NT2/D1 (cell line): Measurements from ENCODE around the gene ALAD.

ENCODE experiments used
- DNase-seq: peaks from one replicate; pipeline ENCODE4 v3.0.0-alpha.2; 2011; ENCODE audit warnings: low read depth, low spot score
- H3K27me3 ChIP-seq: 2 replicates; pipeline ENCODE4 v1.6.0; 2011; ENCODE audit warnings: mild to moderate bottlenecking; ENCODE audit not compliant: insufficient read length, insufficient read depth
- H3K36me3 ChIP-seq: 2 replicates; pipeline ENCODE4 v1.6.1; 2011; ENCODE audit warnings: mild to moderate bottlenecking, low read length, mixed read lengths; ENCODE audit not compliant: insufficient read depth, insufficient read length
- H3K4me1 ChIP-seq: 2 replicates; pipeline ENCODE4 v1.5.1; 2011; ENCODE audit not compliant: insufficient read depth, insufficient read length
- H3K4me3 ChIP-seq: 2 replicates; pipeline ENCODE4 v1.5.1; 2011; ENCODE audit warnings: low read depth; ENCODE audit not compliant: insufficient read length
- H3K9ac ChIP-seq: 2 replicates; pipeline ENCODE4 v1.6.0; 2011; ENCODE audit warnings: low read depth; ENCODE audit not compliant: insufficient read length
- H3K9me3 ChIP-seq: 2 replicates; pipeline ENCODE4 v1.5.1; 2011; ENCODE audit warnings: mild to moderate bottlenecking, low read length; ENCODE audit not compliant: insufficient read depth
- SUZ12 ChIP-seq: IDR thresholded peaks from 2 replicates; pipeline ENCODE4 v1.6.1; 2011; ENCODE audit not compliant: insufficient read length, insufficient read depth; ENCODE audit errors: extremely low read depth
- YY1 ChIP-seq: IDR thresholded peaks from 2 replicates; pipeline ENCODE4 v1.6.1; 2011; ENCODE audit not compliant: insufficient read length, insufficient read depth
- ZNF274 ChIP-seq: IDR thresholded peaks from 2 replicates; pipeline ENCODE4 v1.6.1; 2011; ENCODE audit warnings: mild to moderate bottlenecking, low read depth, low read length

ALAD gene

DNA sequence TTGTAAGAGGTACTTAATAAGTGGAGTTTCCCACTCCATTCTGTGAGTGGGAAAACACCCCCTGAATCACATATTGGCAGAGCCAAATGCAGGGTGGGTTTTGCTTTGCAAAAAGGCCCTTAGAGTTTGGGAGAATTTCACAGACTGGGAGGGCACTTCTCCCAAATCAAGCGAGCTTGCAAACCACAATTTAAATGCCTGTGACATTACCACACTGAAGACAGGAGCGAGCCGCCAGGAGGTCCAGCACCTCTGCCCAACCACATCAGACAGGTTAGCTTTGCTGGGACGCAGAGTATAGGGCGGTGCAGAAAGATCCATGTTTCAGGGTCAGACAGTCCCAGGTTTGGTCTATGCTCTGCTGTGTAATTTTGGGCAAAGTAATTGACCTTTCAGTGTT is 2.3 kb downstream of the ALAD start:
- Histone ChIP-seq H3K4me1 (peaks cover 30% of the 10 kb centered on the region), H3K9me3 (no peaks in the 10 kb centered on the region), H3K9ac (peak overlapping the region; percentile 36), H3K27me3 (no peaks in the 10 kb centered on the region), H3K36me3 (peaks cover 15% of the 10 kb centered on the region), H3K4me3 (no peak overlapping the region)
- no peak for DNase-seq
- no peak for TF ChIP-seq YY1
- no peak for TF ChIP-seq SUZ12
- no peak for TF ChIP-seq ZNF274

DNA sequence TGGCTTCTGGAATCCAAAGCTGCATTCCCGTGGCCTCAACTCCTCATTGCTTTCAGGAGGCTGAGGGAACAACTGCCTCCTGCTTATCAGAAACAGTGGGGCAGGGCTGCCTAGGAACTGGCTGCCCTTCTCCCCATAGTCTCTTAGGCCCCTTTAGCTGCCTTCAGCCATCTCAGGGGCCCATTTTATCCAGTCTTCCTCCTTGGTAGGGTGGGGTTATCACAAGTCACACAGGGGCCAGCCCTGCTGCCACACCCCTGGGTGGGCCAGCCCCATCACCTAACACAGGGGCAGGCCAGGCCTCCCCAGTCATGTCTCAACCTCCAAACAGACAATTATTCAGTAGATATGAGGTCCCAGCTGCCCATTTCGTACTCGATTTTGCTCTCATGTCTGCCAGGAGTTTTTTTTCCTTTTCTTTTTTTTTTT is 3.9 kb downstream of the ALAD start:
- DNase-seq: no peak
- TF ChIP-seq ZNF274 (no peak), SUZ12 (no peak), YY1 (no peak)
- H3K4me3 ChIP-seq: no peak overlapping the region
- peak overlapping the region; percentile 26 for H3K9ac ChIP-seq
- no peaks in the 10 kb centered on the region for H3K27me3 ChIP-seq
- H3K9me3 ChIP-seq: no peaks in the 10 kb centered on the region
- peaks cover 28% of the 10 kb centered on the region for H3K36me3 ChIP-seq
- H3K4me1 ChIP-seq: peaks cover 30% of the 10 kb centered on the region

DNA sequence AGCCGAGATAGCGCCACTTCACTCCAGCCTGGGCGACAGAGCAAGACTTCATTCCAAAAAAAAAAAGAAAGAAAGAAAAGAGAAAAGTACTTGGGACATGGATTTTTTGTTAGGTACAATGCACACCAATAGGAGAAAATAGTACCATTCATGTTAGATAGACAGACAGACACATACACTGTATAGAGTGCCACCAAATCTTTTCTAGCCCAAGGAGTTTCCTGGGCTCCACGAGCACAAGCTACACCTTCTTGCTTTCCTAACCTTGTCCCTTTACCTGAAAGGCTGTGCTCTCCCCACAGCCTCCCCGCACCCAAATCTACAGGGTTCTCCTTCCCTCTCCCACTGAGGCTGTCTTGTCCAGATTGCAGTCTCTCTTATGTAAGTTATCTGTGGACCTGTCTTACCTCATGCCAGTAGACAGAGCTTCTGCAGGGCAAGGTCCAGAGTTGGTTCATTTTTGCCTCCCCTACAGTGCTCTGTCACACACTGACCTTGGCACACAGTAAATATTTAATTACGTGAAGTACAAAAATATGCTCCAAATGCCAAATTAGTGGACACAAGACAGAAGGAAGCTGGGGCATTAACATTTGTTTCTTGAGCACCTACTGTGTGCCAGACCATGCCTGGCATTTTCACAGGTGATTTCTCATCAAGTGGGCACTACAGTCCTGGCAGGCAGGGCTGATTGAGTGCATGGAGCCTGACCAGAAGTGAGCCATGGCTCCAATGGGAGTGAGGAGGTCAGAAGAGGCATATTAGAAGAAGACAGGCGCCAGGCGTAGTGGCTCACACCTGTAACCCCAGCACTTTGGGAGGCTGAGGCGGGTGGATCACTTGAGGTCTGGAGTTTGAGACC is 5.9 kb downstream of the ALAD start:
- peaks cover 48% of the 10 kb centered on the region for H3K36me3 ChIP-seq
- H3K9ac ChIP-seq: no peak overlapping the region
- H3K4me3 ChIP-seq: no peak overlapping the region
- no peaks in the 10 kb centered on the region for H3K27me3 ChIP-seq
- TF ChIP-seq YY1 (no peak), SUZ12 (no peak), ZNF274 (no peak)
- H3K4me1 ChIP-seq: peaks cover 27% of the 10 kb centered on the region
- H3K9me3 ChIP-seq: no peaks in the 10 kb centered on the region
- DNase-seq: no peak

DNA sequence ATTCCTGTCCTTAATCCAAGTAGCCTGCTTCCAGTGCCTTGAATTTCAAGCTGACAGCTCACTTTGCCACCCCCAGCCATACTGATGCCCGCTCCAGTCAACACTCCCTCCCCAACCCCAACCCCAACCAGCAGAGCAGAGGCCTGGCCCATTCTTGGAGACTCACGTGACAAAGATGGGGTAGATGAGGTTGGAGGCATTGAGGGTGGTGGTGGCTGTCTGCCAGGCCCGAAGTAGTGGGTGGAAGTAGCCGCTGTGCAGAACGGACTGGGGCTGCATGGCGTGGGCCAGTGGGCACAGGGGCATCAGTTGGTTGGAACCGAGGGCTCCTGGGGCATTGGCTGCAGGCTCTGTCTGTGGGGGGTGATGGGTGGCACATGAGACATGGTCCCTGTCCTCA is 7.8 kb downstream of the ALAD start:
- H3K9me3 ChIP-seq: no peaks in the 10 kb centered on the region
- H3K9ac ChIP-seq: no peak overlapping the region
- no peaks in the 10 kb centered on the region for H3K27me3 ChIP-seq
- no peak for DNase-seq
- TF ChIP-seq YY1 (no peak), SUZ12 (no peak), ZNF274 (no peak)
- peaks cover 13% of the 10 kb centered on the region for H3K4me1 ChIP-seq
- H3K4me3 ChIP-seq: no peak overlapping the region
- H3K36me3 ChIP-seq: peaks cover 66% of the 10 kb centered on the region

DNA sequence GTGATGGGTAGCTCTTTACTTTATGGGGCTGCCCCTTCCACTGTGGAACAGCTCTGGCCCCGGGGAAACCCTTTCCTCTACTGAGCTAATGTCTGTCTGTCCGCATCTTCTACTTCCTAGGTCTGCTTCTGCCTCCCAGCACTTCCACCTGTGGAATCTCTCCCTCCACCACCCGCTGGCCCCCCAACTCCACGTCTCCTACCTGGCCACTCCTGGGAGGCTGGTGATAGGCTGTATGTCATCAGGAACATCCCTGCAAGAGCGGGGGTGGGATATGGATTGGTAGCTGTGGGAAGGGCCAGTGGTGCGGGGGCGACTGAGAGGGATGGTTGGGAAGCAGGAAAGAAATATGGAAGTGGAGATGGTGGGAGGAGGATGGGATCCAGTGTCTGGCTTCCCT is 9.2 kb downstream of the ALAD start:
- Histone ChIP-seq H3K4me1 (peaks cover 6% of the 10 kb centered on the region), H3K9me3 (peaks cover 3% of the 10 kb centered on the region; the same call in 1 of the 2 replicates), H3K9ac (no peak overlapping the region), H3K36me3 (peaks cover 76% of the 10 kb centered on the region), H3K4me3 (no peak overlapping the region), H3K27me3 (no peaks in the 10 kb centered on the region)
- no peak for DNase-seq
- TF ChIP-seq YY1 (no peak), ZNF274 (no peak)

DNA sequence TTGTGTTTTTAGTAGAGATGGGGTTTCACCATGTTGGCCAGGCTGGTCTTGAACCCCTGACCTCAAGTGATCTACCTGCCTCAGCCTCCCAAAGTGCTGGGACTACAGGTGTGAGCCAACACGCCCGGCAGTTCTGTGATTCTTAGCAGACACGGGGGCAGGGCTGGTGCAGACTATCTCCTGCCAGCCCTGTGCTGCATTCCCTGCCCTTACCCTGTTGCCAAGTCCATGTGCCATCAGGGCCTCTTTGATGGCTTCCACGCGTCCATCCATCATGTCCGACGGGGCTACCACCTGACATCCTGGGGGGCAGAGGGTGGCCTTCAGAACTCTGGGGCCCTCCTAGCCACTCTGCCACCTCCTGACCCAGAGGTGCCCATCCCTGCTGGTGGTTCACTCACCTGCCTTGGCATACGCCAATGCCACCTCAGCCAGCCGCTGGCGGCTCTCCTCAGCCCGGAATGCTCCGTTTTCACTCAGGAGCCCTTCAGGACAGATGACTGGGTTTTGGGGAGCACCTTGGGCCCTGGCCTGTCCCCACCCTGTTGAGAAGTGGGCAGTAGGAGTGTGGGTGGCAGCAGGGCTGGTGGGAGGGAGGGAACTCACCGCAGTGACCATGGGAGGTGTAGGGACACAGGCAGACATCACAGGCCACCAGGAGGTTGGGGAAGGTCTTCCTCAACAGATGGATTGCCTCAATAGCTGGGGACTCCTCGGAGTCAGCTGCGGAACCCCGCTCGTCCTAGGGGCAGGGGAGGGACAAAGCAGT is 10.7 kb downstream of the ALAD start:
- DNase-seq: no peak
- Histone ChIP-seq H3K9me3 (peaks cover 8% of the 10 kb centered on the region; the same call in 1 of the 2 replicates), H3K36me3 (peaks cover 85% of the 10 kb centered on the region), H3K4me1 (no peaks in the 10 kb centered on the region), H3K9ac (no peak overlapping the region), H3K4me3 (no peak overlapping the region), H3K27me3 (no peaks in the 10 kb centered on the region)
- TF ChIP-seq ZNF274 (no peak), YY1 (no peak), SUZ12 (no peak)

DNA sequence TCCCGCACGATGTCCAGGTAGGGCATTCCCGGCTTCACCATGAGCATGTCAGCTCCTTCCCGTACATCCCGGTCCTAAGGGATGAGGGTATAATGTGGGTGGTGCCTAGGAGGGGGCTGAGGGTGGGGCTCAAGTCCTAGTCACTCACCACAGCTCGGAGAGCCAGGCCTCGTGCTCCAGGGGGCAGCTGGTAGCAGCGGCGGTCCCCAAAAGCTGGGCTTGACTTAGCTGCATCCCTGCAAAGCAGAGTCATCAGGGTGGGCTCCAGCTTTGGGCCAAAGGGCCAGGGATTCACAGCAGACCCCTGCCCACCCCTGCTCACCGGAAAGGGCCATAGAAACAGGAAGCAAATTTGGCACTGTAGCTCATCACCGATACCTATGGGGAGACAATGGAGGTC is 11.6 kb downstream of the ALAD start:
- no peaks in the 10 kb centered on the region for H3K4me1 ChIP-seq
- no peak for DNase-seq
- peaks cover 8% of the 10 kb centered on the region; the same call in 1 of the 2 replicates for H3K9me3 ChIP-seq
- TF ChIP-seq SUZ12 (no peak), ZNF274 (no peak), YY1 (no peak)
- H3K9ac ChIP-seq: no peak overlapping the region
- peaks cover 80% of the 10 kb centered on the region for H3K36me3 ChIP-seq
- H3K4me3 ChIP-seq: no peak overlapping the region
- no peaks in the 10 kb centered on the region for H3K27me3 ChIP-seq
